ENCODE measurements around the gene SEPTIN10. TPM values are rescaled to one million over a fixed set of nuclear protein-coding genes. Genes with fewer than 3 reads are reported as not detected.
A peak's percentile ranks its signal among the peaks of the same experiment; 100 is the strongest.

Gene SEPTIN10
- polyA plus RNA-seq, 1 donor from 2014 or later: 7.4 TPM

DNA sequence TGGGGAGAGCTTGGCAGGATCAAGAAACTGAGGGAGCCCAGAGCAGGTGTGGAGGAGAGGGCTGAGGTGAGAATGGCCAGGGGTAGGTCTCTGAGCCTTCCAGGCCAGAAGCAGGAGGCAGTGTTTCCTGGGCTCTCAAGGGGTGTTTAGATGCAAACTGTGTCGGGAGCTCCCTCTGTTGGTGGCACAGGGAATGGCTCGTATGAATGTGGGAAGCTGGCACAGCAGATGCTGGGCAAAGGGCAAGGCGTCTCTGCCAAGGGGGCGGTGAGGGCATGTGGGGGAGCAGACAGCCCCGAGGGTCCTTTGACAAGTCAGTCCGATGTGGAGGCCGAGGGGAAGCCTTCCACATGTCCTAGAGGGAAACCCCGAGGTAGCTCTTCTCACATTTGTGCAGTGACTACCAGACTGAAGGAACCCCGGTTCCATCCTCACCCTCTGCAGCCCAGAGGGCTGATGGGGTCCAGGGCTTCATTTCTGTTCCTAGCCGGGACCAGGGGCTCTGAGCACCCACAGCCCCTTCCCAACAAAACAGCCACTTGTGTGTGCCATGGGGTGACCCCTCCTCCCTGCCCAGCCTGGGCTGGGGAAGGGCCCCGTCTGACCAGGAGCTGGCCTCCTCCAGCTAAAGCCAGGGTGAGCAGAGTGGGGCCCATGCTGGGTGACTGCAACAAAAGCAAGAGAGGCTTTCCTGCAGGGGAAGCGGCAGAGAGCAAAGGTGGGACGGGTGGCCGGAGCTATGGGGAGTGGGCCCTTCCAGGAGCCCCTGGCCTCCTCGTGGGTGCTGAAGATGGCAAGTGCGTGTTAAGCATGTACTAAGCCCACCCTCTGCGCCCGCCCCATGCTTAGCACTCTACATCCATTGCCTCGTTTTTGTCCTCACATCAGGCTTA lies 103.4 kb downstream of the SEPTIN10 start:
- no peak overlapping the region for H3K27ac ChIP-seq (ENCODE audit: low read length)

DNA sequence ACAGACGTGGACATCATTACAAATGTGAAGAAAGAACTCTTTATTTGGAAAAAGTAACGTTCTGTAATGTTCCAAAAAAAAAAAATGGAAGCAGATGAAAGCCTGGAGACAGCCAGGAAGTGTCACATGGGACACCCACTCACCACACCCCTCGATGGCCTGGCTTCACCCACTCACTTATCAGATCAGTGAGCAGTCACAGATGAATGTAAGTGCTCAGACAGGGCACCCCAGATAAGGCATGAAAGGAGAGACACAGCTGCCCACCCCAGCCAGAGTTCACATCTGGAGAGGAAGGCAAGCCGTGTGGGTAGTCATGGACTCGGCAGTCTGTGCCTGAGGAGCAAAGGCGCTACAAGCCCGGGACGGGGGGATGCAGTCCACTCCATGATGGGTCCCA lies 105.2 kb downstream of the SEPTIN10 start:
- Histone ChIP-seq H3K9me3 (ENCODE audit: low read length) (no peaks in the 10 kb centered on the region), H3K36me3 (ENCODE audit: insufficient read depth, low read length) (no peaks in the 10 kb centered on the region), H3K9me2 (ENCODE audit: insufficient read depth, low read length) (no peaks in the 10 kb centered on the region), H3K79me2 (replicated peaks; ENCODE audit: insufficient read depth, low read length) (no peaks in the 10 kb centered on the region), H2AFZ (ENCODE audit: low read depth, low read length) (no peak overlapping the region), H3F3A (ENCODE audit: insufficient read depth, low read length, poor library complexity, severe bottlenecking) (no peaks in the 10 kb centered on the region), H3K9ac (ENCODE audit: low read length) (no peak overlapping the region), H3K4me2 (ENCODE audit: low read length) (no peak overlapping the region), H3K4me3 (ENCODE audit: low read length) (no peak overlapping the region), H4K20me1 (ENCODE audit: insufficient read depth) (no peaks in the 10 kb centered on the region), H3K27ac (ENCODE audit: low read length) (no peak overlapping the region), H3K27me3 (ENCODE audit: insufficient read depth, low read depth, low read length) (no peaks in the 10 kb centered on the region)
- no peak for TF ChIP-seq RAD21 (conservative IDR thresholded peaks at IDR 0.05)
- TF ChIP-seq SMC3 (conservative IDR thresholded peaks at IDR 0.05; ENCODE audit: poor library complexity): no peak
- TF ChIP-seq, protein P1, sequence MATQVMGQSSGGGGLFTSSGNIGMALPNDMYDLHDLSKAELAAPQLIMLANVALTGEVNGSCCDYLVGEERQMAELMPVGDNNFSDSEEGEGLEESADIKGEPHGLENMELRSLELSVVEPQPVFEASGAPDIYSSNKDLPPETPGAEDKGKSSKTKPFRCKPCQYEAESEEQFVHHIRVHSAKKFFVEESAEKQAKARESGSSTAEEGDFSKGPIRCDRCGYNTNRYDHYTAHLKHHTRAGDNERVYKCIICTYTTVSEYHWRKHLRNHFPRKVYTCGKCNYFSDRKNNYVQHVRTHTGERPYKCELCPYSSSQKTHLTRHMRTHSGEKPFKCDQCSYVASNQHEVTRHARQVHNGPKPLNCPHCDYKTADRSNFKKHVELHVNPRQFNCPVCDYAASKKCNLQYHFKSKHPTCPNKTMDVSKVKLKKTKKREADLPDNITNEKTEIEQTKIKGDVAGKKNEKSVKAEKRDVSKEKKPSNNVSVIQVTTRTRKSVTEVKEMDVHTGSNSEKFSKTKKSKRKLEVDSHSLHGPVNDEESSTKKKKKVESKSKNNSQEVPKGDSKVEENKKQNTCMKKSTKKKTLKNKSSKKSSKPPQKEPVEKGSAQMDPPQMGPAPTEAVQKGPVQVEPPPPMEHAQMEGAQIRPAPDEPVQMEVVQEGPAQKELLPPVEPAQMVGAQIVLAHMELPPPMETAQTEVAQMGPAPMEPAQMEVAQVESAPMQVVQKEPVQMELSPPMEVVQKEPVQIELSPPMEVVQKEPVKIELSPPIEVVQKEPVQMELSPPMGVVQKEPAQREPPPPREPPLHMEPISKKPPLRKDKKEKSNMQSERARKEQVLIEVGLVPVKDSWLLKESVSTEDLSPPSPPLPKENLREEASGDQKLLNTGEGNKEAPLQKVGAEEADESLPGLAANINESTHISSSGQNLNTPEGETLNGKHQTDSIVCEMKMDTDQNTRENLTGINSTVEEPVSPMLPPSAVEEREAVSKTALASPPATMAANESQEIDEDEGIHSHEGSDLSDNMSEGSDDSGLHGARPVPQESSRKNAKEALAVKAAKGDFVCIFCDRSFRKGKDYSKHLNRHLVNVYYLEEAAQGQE (IDR thresholded peaks at IDR 0.05; ENCODE audit: borderline replicate concordance): no peak
- TF ChIP-seq POLR2AphosphoS5 (IDR thresholded peaks at IDR 0.05): no peak
- TF ChIP-seq MXI1 (conservative IDR thresholded peaks at IDR 0.05; ENCODE audit: poor library complexity, severe bottlenecking): no peak
- no peak for TF ChIP-seq TAF1 (IDR thresholded peaks at IDR 0.05; ENCODE audit: low read depth)
- TF ChIP-seq EZH2 (IDR thresholded peaks at IDR 0.05; ENCODE audit: borderline replicate concordance, insufficient read depth, low read length, poor library complexity, severe bottlenecking): no peak
- TF ChIP-seq, protein P2, sequence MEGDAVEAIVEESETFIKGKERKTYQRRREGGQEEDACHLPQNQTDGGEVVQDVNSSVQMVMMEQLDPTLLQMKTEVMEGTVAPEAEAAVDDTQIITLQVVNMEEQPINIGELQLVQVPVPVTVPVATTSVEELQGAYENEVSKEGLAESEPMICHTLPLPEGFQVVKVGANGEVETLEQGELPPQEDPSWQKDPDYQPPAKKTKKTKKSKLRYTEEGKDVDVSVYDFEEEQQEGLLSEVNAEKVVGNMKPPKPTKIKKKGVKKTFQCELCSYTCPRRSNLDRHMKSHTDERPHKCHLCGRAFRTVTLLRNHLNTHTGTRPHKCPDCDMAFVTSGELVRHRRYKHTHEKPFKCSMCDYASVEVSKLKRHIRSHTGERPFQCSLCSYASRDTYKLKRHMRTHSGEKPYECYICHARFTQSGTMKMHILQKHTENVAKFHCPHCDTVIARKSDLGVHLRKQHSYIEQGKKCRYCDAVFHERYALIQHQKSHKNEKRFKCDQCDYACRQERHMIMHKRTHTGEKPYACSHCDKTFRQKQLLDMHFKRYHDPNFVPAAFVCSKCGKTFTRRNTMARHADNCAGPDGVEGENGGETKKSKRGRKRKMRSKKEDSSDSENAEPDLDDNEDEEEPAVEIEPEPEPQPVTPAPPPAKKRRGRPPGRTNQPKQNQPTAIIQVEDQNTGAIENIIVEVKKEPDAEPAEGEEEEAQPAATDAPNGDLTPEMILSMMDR (IDR thresholded peaks at IDR 0.05; ENCODE audit: poor library complexity, severe bottlenecking): no peak
- no peak for TF ChIP-seq EP300 (conservative IDR thresholded peaks at IDR 0.05; ENCODE audit: poor library complexity, severe bottlenecking)

More for the DNA sequence above, 103.4 kb downstream of the SEPTIN10 start:
- Histone ChIP-seq H3K9me2 (ENCODE audit: insufficient read depth, low read length) (no peaks in the 10 kb centered on the region), H3F3A (ENCODE audit: insufficient read depth, low read length, poor library complexity, severe bottlenecking) (no peaks in the 10 kb centered on the region), H2AFZ (ENCODE audit: low read depth, low read length) (no peak overlapping the region), H3K4me2 (ENCODE audit: low read length) (no peak overlapping the region), H3K79me2 (replicated peaks; ENCODE audit: insufficient read depth, low read length) (no peaks in the 10 kb centered on the region), H3K36me3 (ENCODE audit: insufficient read depth, low read length) (no peaks in the 10 kb centered on the region), H3K27me3 (ENCODE audit: insufficient read depth, low read depth, low read length) (no peaks in the 10 kb centered on the region), H3K4me3 (ENCODE audit: low read length) (no peak overlapping the region), H4K20me1 (ENCODE audit: insufficient read depth) (no peaks in the 10 kb centered on the region), H3K9me3 (ENCODE audit: low read length) (no peaks in the 10 kb centered on the region), H3K9ac (ENCODE audit: low read length) (no peak overlapping the region)
- TF ChIP-seq TAF1 (IDR thresholded peaks at IDR 0.05; ENCODE audit: low read depth) (no peak), POLR2AphosphoS5 (IDR thresholded peaks at IDR 0.05) (no peak), SMC3 (conservative IDR thresholded peaks at IDR 0.05; ENCODE audit: poor library complexity) (peak; percentile 99), RAD21 (conservative IDR thresholded peaks at IDR 0.05) (peak; percentile 97), EP300 (conservative IDR thresholded peaks at IDR 0.05; ENCODE audit: poor library complexity, severe bottlenecking) (no peak)
- TF ChIP-seq, protein P2 (IDR thresholded peaks at IDR 0.05; ENCODE audit: poor library complexity, severe bottlenecking): peak; percentile 95
